ENCODE results near the gene ZNG1C.
"Not testable (repeated sequence)": the region's sequence is repeated elsewhere in the genome, so short reads cannot be mapped to it uniquely, and the experiment has no call there.

The ZNG1C gene

GRCh38 chr9:68241683-68242082, at the start of gene ZNG1C:
Gene ZNG1C (plus strand): TSS chr9:68241983. CDS start chr9:68242032, 49 bp downstream.
- not testable (repeated sequence) for DNase-seq (ENCODE audit: low read depth)

- not testable (repeated sequence) for DNase-seq (ENCODE audit: low read depth)
Observed at GRCh38 chr9:68242437-68242836, 654 bp downstream of the ZNG1C start.

GRCh38 chr9:68281041-68281440, 39.3 kb downstream of the ZNG1C start:
- DNase-seq (ENCODE audit: low read depth) = not testable (repeated sequence)

- not testable (repeated sequence) for DNase-seq (ENCODE audit: low read depth)
Observed at GRCh38 chr9:68302567-68302966, 60.8 kb downstream of the ZNG1C start, which contains the start of gene FOXD4L3. Gene FOXD4L3 (plus strand): TSS chr9:68302867. CDS start chr9:68302952, 85 bp downstream.

GRCh38 chr9:68303771-68304170, 62.0 kb downstream of the ZNG1C start:
- DNase-seq (ENCODE audit: low read depth) = not testable (repeated sequence)

- not testable (repeated sequence) for DNase-seq (ENCODE audit: low read depth)
Observed at GRCh38 chr9:68304212-68304611, 62.4 kb downstream of the ZNG1C start.

GRCh38 chr9:68304777-68305176, 63.0 kb downstream of the ZNG1C start:
- DNase-seq (ENCODE audit: low read depth) = not testable (repeated sequence)

- not testable (repeated sequence) for DNase-seq (ENCODE audit: low read depth)
Observed at GRCh38 chr9:68305680-68306285, 64.0 kb downstream of the ZNG1C start.

- DNase-seq (ENCODE audit: low read depth) = not testable (repeated sequence)
Observed at GRCh38 chr9:68306391-68306964, 64.7 kb downstream of the ZNG1C start.

- not testable (repeated sequence) for DNase-seq (ENCODE audit: low read depth)
Observed at GRCh38 chr9:68307127-68307526, 65.3 kb downstream of the ZNG1C start.

- not testable (repeated sequence) for DNase-seq (ENCODE audit: low read depth)
Observed at GRCh38 chr9:68307654-68308053, 65.9 kb downstream of the ZNG1C start.

GRCh38 chr9:68311208-68311607, 69.4 kb downstream of the ZNG1C start:
- not testable (repeated sequence) for DNase-seq (ENCODE audit: low read depth)

GRCh38 chr9:68318209-68318608, 76.4 kb downstream of the ZNG1C start:
- DNase-seq (ENCODE audit: low read depth) = not testable (repeated sequence)

- not testable (repeated sequence) for DNase-seq (ENCODE audit: low read depth)
Observed at GRCh38 chr9:68323749-68324148, 82.0 kb downstream of the ZNG1C start.

- DNase-seq (ENCODE audit: low read depth) = not testable (repeated sequence)
Observed at GRCh38 chr9:68324518-68324917, 82.7 kb downstream of the ZNG1C start.

- not testable (repeated sequence) for DNase-seq (ENCODE audit: low read depth)
Observed at GRCh38 chr9:68329106-68329505, 87.3 kb downstream of the ZNG1C start.

- DNase-seq (ENCODE audit: low read depth) = not testable (repeated sequence)
Observed at GRCh38 chr9:68330531-68331173, 88.9 kb downstream of the ZNG1C start.

GRCh38 chr9:68332122-68332521, 90.3 kb downstream of the ZNG1C start:
- DNase-seq (ENCODE audit: low read depth) = not testable (repeated sequence)

- not testable (repeated sequence) for DNase-seq (ENCODE audit: low read depth)
Observed at GRCh38 chr9:68335935-68336334, 94.2 kb downstream of the ZNG1C start.

- DNase-seq (ENCODE audit: low read depth) = not testable (repeated sequence)
Observed at GRCh38 chr9:68336639-68337339, 95.0 kb downstream of the ZNG1C start.

- not testable (repeated sequence) for DNase-seq (ENCODE audit: low read depth)
Observed at GRCh38 chr9:68338000-68338399, 96.2 kb downstream of the ZNG1C start.
